A549 (cell line): ENCODE measurements around the gene XPC. TPM values are rescaled to one million over a fixed set of nuclear protein-coding genes. Genes with fewer than 3 reads are reported as not detected.

Experiments used
- ATAC-seq, 2 experiments: fragments of 200-7000 bp in 1 of 2; fragments of >200 bp in 1 of 2; cut with Nextera tagmentation in 1 of 2; cut with Tn5 transposase in 1 of 2; 3 replicates each; pipeline versions ENCODE4 v1.8.0 to v1.9.1; 2018 to 2020; ENCODE audit warnings: mild to moderate bottlenecking in 1 of 2, moderate library complexity in 1 of 2
- CTCF ChIA-PET: fragments of 300-600 bp; sonication (Branson Sonifier 250); formaldehyde crosslinking; extraction: SDS; loops from one replicate; lab custom pipeline; 2021; ENCODE audit warnings: antibody characterized with exemption, inconsistent platforms; lab: Yijun Ruan, JAX
- POLR2A ChIA-PET: fragments of 350-600 bp; formaldehyde crosslinking; extraction: SDS; loops from one replicate; lab custom pipeline; 2021; ENCODE audit warnings: antibody characterized with exemption, inconsistent platforms; lab: Yijun Ruan, JAX
- DNase-seq, 2 experiments: peaks; one replicate each; pipeline versions ENCODE4 v3.0.0 to v3.0.0-alpha.2; 2011 to 2016; ENCODE audit warnings: low read depth in 1 of 2, low spot score in 1 of 2
- FAIRE-seq: peaks from 2 replicates; lab custom pipeline; 2011; peaks lifted over from hg19 to GRCh38; lab: Jason Lieb, UNC
- H3K27ac ChIP-seq, 2 experiments: fragments of >200 bp; sonication (Bioruptor Twin); formaldehyde crosslinking; 3 replicates each; pipeline ENCODE4 v1.5.1; 2016 to 2017
- H3K4me1 ChIP-seq: fragments of >200 bp; sonication (Bioruptor Twin); formaldehyde crosslinking; 3 replicates; pipeline ENCODE4 v1.6.1; 2016
- H3K4me2 ChIP-seq: fragments of >200 bp; sonication (Bioruptor Twin); formaldehyde crosslinking; 3 replicates; pipeline ENCODE4 v1.6.1; 2016
- H3K4me3 ChIP-seq: fragments of >200 bp; sonication (Bioruptor Twin); formaldehyde crosslinking; 3 replicates; pipeline ENCODE4 v1.5.1; 2016
- H3K9me3 ChIP-seq: fragments of >200 bp; sonication (Bioruptor Twin); formaldehyde crosslinking; 3 replicates; pipeline ENCODE4 v1.6.1; 2016
- ATOH8 ChIP-seq: fragments of 250-450 bp; sonication (Bioruptor Pico); IDR thresholded peaks from 2 replicates; pipeline ENCODE4 v1.5.0; 2020; ENCODE audit warnings: low read depth, mild to moderate bottlenecking, moderate library complexity
- BCL3 ChIP-seq: fragments of >200 bp; sonication (Bioruptor Twin); formaldehyde crosslinking; IDR thresholded peaks from 3 replicates; pipeline ENCODE4 v1.6.1; 2016
- CHD4 ChIP-seq: fragments of 200-600 bp; sonication (generic); IDR thresholded peaks from 2 replicates; pipeline ENCODE4 v1.6.1; 2016; ENCODE audit warnings: antibody characterized with exemption, mild to moderate bottlenecking, borderline replicate concordance
- CTCF ChIP-seq: fragments of >200 bp; sonication (Bioruptor Twin); formaldehyde crosslinking; IDR thresholded peaks from 3 replicates; pipeline ENCODE4 v1.5.1; 2016
- EHF ChIP-seq: fragments of 250-450 bp; sonication (Bioruptor Pico); IDR thresholded peaks from 2 replicates; pipeline ENCODE4 v1.5.0; 2020; ENCODE audit warnings: mild to moderate bottlenecking
- ELK1 ChIP-seq: fragments of 150-350 bp; IDR thresholded peaks from 2 replicates; pipeline ENCODE4 v1.6.1; 2014; ENCODE audit warnings: low read depth, mild to moderate bottlenecking, low read length
- ESRRA ChIP-seq: fragments of 150-350 bp; IDR thresholded peaks from 2 replicates; pipeline ENCODE4 v1.6.1; 2014; ENCODE audit warnings: mild to moderate bottlenecking, low read length, borderline replicate concordance
- HEYL ChIP-seq: fragments of 250-450 bp; sonication (Bioruptor Pico); IDR thresholded peaks from 2 replicates; pipeline ENCODE4 v1.8.0; 2021; ENCODE audit warnings: mild to moderate bottlenecking, moderate library complexity
- HOXB13 ChIP-seq: fragments of 250-450 bp; sonication (Bioruptor Pico); IDR thresholded peaks from 2 replicates; pipeline ENCODE4 v1.5.0; 2020; ENCODE audit warnings: low read depth, mild to moderate bottlenecking, moderate library complexity
- JUN ChIP-seq, 2 experiments: fragments of >200 bp; sonication (Bioruptor Twin); formaldehyde crosslinking; IDR thresholded peaks; 2 replicates in 1 of 2; 3 replicates in 1 of 2; pipeline ENCODE4 v1.6.1; 2016 to 2017
- JUNB ChIP-seq: fragments of >200 bp; sonication (Bioruptor Twin); formaldehyde crosslinking; IDR thresholded peaks from 2 replicates; pipeline ENCODE4 v1.6.1; 2016
- MYC ChIP-seq: IDR thresholded peaks from 2 replicates; pipeline ENCODE4 v1.6.1; 2012; ENCODE audit warnings: mild to moderate bottlenecking, inconsistent platforms, low read length, improper control_type of control experiment, borderline replicate concordance
- NFE2L2 ChIP-seq: fragments of 150-350 bp; conservative IDR thresholded peaks from 2 replicates; pipeline ENCODE4 v1.6.1; 2014; ENCODE audit warnings: low read length
- NPAS2 ChIP-seq: fragments of 250-450 bp; sonication (Bioruptor Pico); IDR thresholded peaks from 2 replicates; pipeline ENCODE4 v1.8.0; 2022; ENCODE audit warnings: mild to moderate bottlenecking, moderate library complexity, borderline replicate concordance
- RCOR1 ChIP-seq: fragments of 150-350 bp; IDR thresholded peaks from 2 replicates; pipeline ENCODE4 v1.6.1; 2014; ENCODE audit warnings: antibody characterized with exemption, low read length, low read depth
- TFCP2L1 ChIP-seq: fragments of 250-450 bp; sonication (Bioruptor Pico); IDR thresholded peaks from 2 replicates; pipeline ENCODE4 v1.5.0; 2021; ENCODE audit warnings: mild to moderate bottlenecking
- TP53 ChIP-seq: fragments of 250-450 bp; sonication (Bioruptor Pico); IDR thresholded peaks from 2 replicates; pipeline ENCODE4 v1.5.0; 2021; ENCODE audit warnings: mild to moderate bottlenecking, moderate library complexity
- ZC3H11A ChIP-seq: fragments of 450-650 bp; IDR thresholded peaks from 2 replicates; pipeline ENCODE4 v1.6.1; 2014; ENCODE audit warnings: antibody characterized with exemption, mild to moderate bottlenecking
- ZNF302 ChIP-seq: fragments of 250-450 bp; sonication (Bioruptor Pico); IDR thresholded peaks from 2 replicates; pipeline ENCODE4 v1.9.0; 2021; ENCODE audit warnings: inconsistent platforms, mild to moderate bottlenecking, moderate library complexity
- WGBS: methylation state at CpG from one replicate; pipeline ENCODE4 v1.1.6; 2017; ENCODE audit errors: missing lambda C conversion rate; 5-methylcytosine and 5-hydroxymethylcytosine counted together
- polyA plus RNA-seq, 4 experiments: library from polyadenylated mRNA; depleted of rRNA in 3 of 4; stranded (reverse); fragments of >200 nt; fragmentation: RNase III in 1 of 4; extraction: RNeasy Plus Mini Kit Qiagen cat#74134 plus additional on column Dnase treatment in 1 of 4; gene quantifications; 2 replicates in 3 of 4; 3 replicates in 1 of 4; pipeline ENCODE4 v1.2.3, GENCODE V29; 2011 to 2017
- TF ChIP-seq, protein P1 (sequence below): IDR thresholded peaks from 2 replicates; pipeline ENCODE4 v1.6.1; 2012

XPC gene
- polyA plus RNA-seq, 2 of the 4 experiments (the other 2 are of a cell fraction): 35.4 to 36.3 TPM

DNA sequence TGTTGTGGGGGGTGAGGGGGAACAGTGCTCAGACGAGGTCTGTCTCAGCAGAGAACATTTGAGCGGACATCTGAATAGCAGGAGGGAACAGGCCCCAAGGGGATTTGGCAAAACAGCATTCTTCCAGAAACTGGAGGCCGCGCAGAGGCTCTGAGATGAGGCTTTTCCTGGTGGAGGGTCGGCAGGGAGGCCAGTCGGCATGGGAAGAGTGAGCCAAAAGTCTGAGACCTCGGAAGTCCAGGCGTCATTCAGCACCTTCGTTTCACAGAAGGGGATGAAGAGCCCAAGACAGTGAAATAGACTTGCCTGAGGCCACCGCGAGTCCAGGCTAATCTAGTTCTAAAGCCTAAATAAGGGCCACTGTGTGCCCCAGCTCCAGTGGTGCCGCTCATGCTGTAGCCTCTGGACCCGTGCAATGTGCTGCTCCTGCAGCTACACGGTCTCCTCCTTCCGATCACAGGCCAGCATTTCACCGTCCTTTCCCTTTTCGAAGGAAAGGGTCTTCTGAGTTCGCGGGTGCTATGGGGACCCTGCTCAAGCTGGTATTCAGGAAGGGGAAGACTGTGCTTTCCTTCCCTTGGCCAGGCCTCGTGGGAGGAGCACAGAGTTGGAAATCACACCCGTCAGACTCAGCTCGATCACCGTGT, 24.6 kb upstream of the XPC start:
- FAIRE-seq: no peak
- H3K9me3 ChIP-seq: no peaks in the 10 kb centered on the region
- TF ChIP-seq BCL3 (no peak), ATOH8 (CRISPR knock-in tag) (no peak), CHD4 (no peak), NPAS2 (CRISPR knock-in tag) (no peak), CTCF (no peak), JUN (IDR thresholded peaks at IDR 0.05) (no peak), TFCP2L1 (CRISPR knock-in tag) (no peak), HEYL (no peak), ESRRA (no peak), TP53 (CRISPR knock-in tag) (no peak), ZNF302 (CRISPR knock-in tag) (no peak), EHF (CRISPR knock-in tag) (no peak), HOXB13 (CRISPR knock-in tag) (no peak), ZC3H11A (no peak), MYC (no peak), ELK1 (no peak), NFE2L2 (no peak), JUNB (no peak), RCOR1 (no peak)
- TF ChIP-seq, protein P1, sequence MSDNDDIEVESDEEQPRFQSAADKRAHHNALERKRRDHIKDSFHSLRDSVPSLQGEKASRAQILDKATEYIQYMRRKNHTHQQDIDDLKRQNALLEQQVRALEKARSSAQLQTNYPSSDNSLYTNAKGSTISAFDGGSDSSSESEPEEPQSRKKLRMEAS: no peak
- TF ChIP-seq, all 56 proteins: peak for 0
- Histone ChIP-seq H3K27ac (no peak overlapping the region), H3K4me2 (no peak overlapping the region), H3K4me1 (no peaks in the 10 kb centered on the region), H3K4me3 (no peak overlapping the region)
- ChIA-PET CTCF (interaction anchor here (0.6 to 5.4 kb wide), 79 partner anchors 8 to 724 kb away, joined by 3 to 69 read pairs (median 5); partner anchors contain the start of genes LSM3 and XPC), POLR2A (interaction anchor here (1.2 kb wide), 2 partner anchors 24 to 78 kb away, joined by 3 to 11 read pairs; partner anchors contain the start of genes CHCHD4, LSM3, TMEM43 and XPC)
- WGBS: 59% methylated on average over 23 of the region's 23 CpGs
- ATAC-seq (peak; percentile 35 to 40; a peak in 3 of 6 replicates), DNase-seq (no peak)
